SK-N-SH (cell line): Measurements from ENCODE around the gene ZG16B. TPM values are rescaled to one million over a fixed set of nuclear protein-coding genes. Genes with fewer than 3 reads are reported as not detected.

Experiments used
- CTCF ChIA-PET: fragments of 300-600, 350-600 bp; formaldehyde crosslinking; extraction: SDS; loops from one replicate; lab custom pipeline; 2021; lab: Yijun Ruan, JAX
- POLR2A ChIA-PET: fragments of 350-600 bp; sonication (Branson Sonifier 250); formaldehyde crosslinking; extraction: SDS; loops from one replicate; lab custom pipeline; 2020; ENCODE audit warnings: antibody characterized with exemption, inconsistent platforms; lab: Yijun Ruan, JAX
- DNase-seq: peaks from one replicate; pipeline ENCODE4 v3.0.0; 2012
- H2AFZ ChIP-seq: fragments of 200-600 bp; sonication (generic); 2 replicates; pipeline ENCODE4 v1.8.1; 2016; ENCODE audit warnings: antibody characterized with exemption, mild to moderate bottlenecking, low read depth
- H3F3A ChIP-seq: fragments of 200-600 bp; sonication (generic); replicated peaks from 2 replicates; pipeline ENCODE3; 2016; ENCODE audit warnings: antibody characterized with exemption, mild to moderate bottlenecking; ENCODE audit not compliant: insufficient read depth
- H3K27ac ChIP-seq, 2 experiments: fragments of 200-500 bp in 1 of 2; fragments of 200-600 bp in 1 of 2; sonication (Bioruptor generic) in 1 of 2; sonication (generic), shearing (Covaris generic) in 1 of 2; 2 replicates each; pipeline versions ENCODE4 v1.5.1 to v1.6.1; 2014 to 2016; ENCODE audit warnings: low read depth in 2 of 2, inconsistent platforms in 1 of 2, low read length in 1 of 2, mild to moderate bottlenecking in 1 of 2, mixed read lengths in 1 of 2
- H3K27me3 ChIP-seq: fragments of 200-600 bp; sonication (generic), shearing (Covaris generic); 2 replicates; pipeline ENCODE4 v1.6.1; 2016; ENCODE audit warnings: mixed run types; ENCODE audit not compliant: insufficient read depth
- H3K36me3 ChIP-seq, 2 experiments: fragments of 200-500 bp in 1 of 2; fragments of 200-600 bp in 1 of 2; sonication (Bioruptor generic) in 1 of 2; sonication (generic) in 1 of 2; replicated peaks in 1 of 2; 2 replicates each; pipeline versions ENCODE3 to v1.5.1; 2014 to 2016; ENCODE audit warnings: low read length in 1 of 2, mild to moderate bottlenecking in 1 of 2; ENCODE audit not compliant: insufficient read depth in 2 of 2, control insufficient read depth in 1 of 2
- H3K4me1 ChIP-seq, 2 experiments: fragments of 200-500 bp in 1 of 2; fragments of 200-600 bp in 1 of 2; sonication (Bioruptor generic) in 1 of 2; sonication (generic), shearing (Covaris generic) in 1 of 2; 2 replicates each; pipeline versions ENCODE4 v1.5.1 to v1.6.1; 2014 to 2016; ENCODE audit warnings: low read depth in 1 of 2, low read length in 1 of 2, mixed run types in 1 of 2; ENCODE audit not compliant: insufficient read depth in 2 of 2, control insufficient read depth in 1 of 2
- H3K4me2 ChIP-seq: fragments of 200-600 bp; sonication (generic), shearing (Covaris generic); 2 replicates; pipeline ENCODE4 v1.6.1; 2017; ENCODE audit warnings: mixed run types
- H3K4me3 ChIP-seq, 2 experiments: fragments of 200-500 bp in 1 of 2; fragments of 200-600 bp in 1 of 2; sonication (Bioruptor generic) in 1 of 2; sonication (generic), shearing (Covaris generic) in 1 of 2; 2 replicates each; pipeline versions ENCODE4 v1.5.1 to v1.8.1; 2014 to 2016; ENCODE audit warnings: low read depth in 2 of 2, inconsistent platforms in 1 of 2, low read length in 1 of 2, mild to moderate bottlenecking in 1 of 2, mixed read lengths in 1 of 2, moderate library complexity in 1 of 2
- H3K79me2 ChIP-seq: fragments of 200-600 bp; sonication (generic); 2 replicates; pipeline ENCODE4 v1.8.1; 2017; ENCODE audit warnings: mild to moderate bottlenecking; ENCODE audit not compliant: insufficient read depth
- H3K9ac ChIP-seq: fragments of 200-600 bp; sonication (generic); 2 replicates; pipeline ENCODE4 v1.6.1; 2017; ENCODE audit warnings: mixed run types
- H3K9me2 ChIP-seq: fragments of 200-600 bp; sonication (generic); 2 replicates; pipeline ENCODE4 v1.6.1; 2017; ENCODE audit warnings: mixed run types
- H3K9me3 ChIP-seq: fragments of 200-600 bp; sonication (generic); 2 replicates; pipeline ENCODE4 v1.6.1; 2017; ENCODE audit warnings: mixed run types, mild to moderate bottlenecking, moderate library complexity
- H4K20me1 ChIP-seq: fragments of 200-600 bp; sonication (generic); 2 replicates; pipeline ENCODE4 v1.6.1; 2017; ENCODE audit warnings: mild to moderate bottlenecking, mixed run types; ENCODE audit not compliant: insufficient read depth
- CHD2 ChIP-seq: fragments of 150-350 bp; IDR thresholded peaks from 2 replicates; pipeline ENCODE4 v1.6.1; 2018; ENCODE audit warnings: low read length; ENCODE audit not compliant: partially characterized antibody
- ELF1 ChIP-seq: IDR thresholded peaks from 2 replicates; pipeline ENCODE4 v1.4.0; 2012
- FOSL2 ChIP-seq: IDR thresholded peaks from 2 replicates; pipeline ENCODE4 v1.4.0; 2012; ENCODE audit warnings: low read depth, mild to moderate bottlenecking, moderate library complexity, borderline replicate concordance
- FOXM1 ChIP-seq: IDR thresholded peaks from 2 replicates; pipeline ENCODE4 v1.4.0; 2012; ENCODE audit warnings: low read depth, mild to moderate bottlenecking
- JUND ChIP-seq: IDR thresholded peaks from 2 replicates; pipeline ENCODE4 v1.4.0; 2012
- MEF2A ChIP-seq: IDR thresholded peaks from 2 replicates; pipeline ENCODE4 v1.4.0; 2012; ENCODE audit warnings: low read depth, borderline replicate concordance
- NFIC ChIP-seq: IDR thresholded peaks from 2 replicates; pipeline ENCODE4 v1.4.0; 2012; ENCODE audit warnings: borderline replicate concordance
- REST ChIP-seq: IDR thresholded peaks from 2 replicates; pipeline ENCODE4 v1.6.1; 2012; ENCODE audit warnings: mild to moderate bottlenecking, low read depth, low read length, moderate library complexity
- RXRA ChIP-seq: IDR thresholded peaks from 2 replicates; pipeline ENCODE4 v1.4.0; 2012; ENCODE audit warnings: low read depth, mild to moderate bottlenecking, borderline replicate concordance
- SIN3A ChIP-seq: IDR thresholded peaks from 2 replicates; pipeline ENCODE4 v1.6.1; 2012; ENCODE audit warnings: low read depth, mild to moderate bottlenecking, low read length, moderate library complexity, borderline replicate concordance
- SMC3 ChIP-seq: IDR thresholded peaks from 2 replicates; pipeline ENCODE4 v1.6.1; 2012; ENCODE audit warnings: low read depth, low read length, improper control_type of control experiment
- USF1 ChIP-seq: IDR thresholded peaks from 2 replicates; pipeline ENCODE4 v1.4.0; 2012; ENCODE audit warnings: low read depth, borderline replicate concordance
- ZBTB33 ChIP-seq: IDR thresholded peaks from 2 replicates; pipeline ENCODE4 v1.4.0; 2012; ENCODE audit warnings: low read depth, borderline replicate concordance
- WGBS: methylation state at CpG from one replicate; pipeline ENCODE4 v1.1.6; 2017; ENCODE audit warnings: low lambda C conversion rate; 5-methylcytosine and 5-hydroxymethylcytosine counted together
- polyA plus RNA-seq, 3 experiments: library from polyadenylated mRNA; depleted of rRNA; stranded (reverse); fragments of >200 nt; gene quantifications; 2 replicates each; pipeline ENCODE4 v1.2.3, GENCODE V29; 2012

The ZG16B gene
- polyA plus RNA-seq, 1 of the 3 experiments (the other 2 are of a cell fraction), result 0.26 TPM

- Histone ChIP-seq H3K4me1 (peaks cover under 1 to 5% of the 10 kb centered on the region in 2 experiments; a peak in 1 of 4 replicates), H3F3A (no peaks in the 10 kb centered on the region), H3K4me3 (no peak overlapping the region), H4K20me1 (no peaks in the 10 kb centered on the region), H3K4me2 (no peak overlapping the region), H3K79me2 (no peaks in the 10 kb centered on the region), H3K9me3 (no peaks in the 10 kb centered on the region), H3K36me3 (no peaks in the 10 kb centered on the region), H3K27me3 (no peaks in the 10 kb centered on the region), H3K9ac (no peak overlapping the region), H3K9me2 (no peaks in the 10 kb centered on the region), H3K27ac (no peak overlapping the region), H2AFZ (no peak overlapping the region)
- WGBS, result 86% methylated on average over 10 of the region's 15 CpGs
- TF ChIP-seq JUND (no peak), RXRA (no peak), MEF2A (no peak), FOSL2 (no peak), ELF1 (no peak), REST (no peak), FOXM1 (no peak), USF1 (no peak), NFIC (no peak)
- ChIA-PET POLR2A (no interaction called here), CTCF (interaction anchor here (0.6 to 2.0 kb wide), 4 partner anchors 17 to 85 kb away, joined by 3 to 8 read pairs (median 4); no protein-coding TSS in a partner anchor)
- DNase-seq, result no peak
These were observed 46.3 kb upstream of the ZG16B start for GRCh38 chr16:2783581-2784357.

GRCh38 chr16:2784358-2785100, 45.6 kb upstream of the ZG16B start:
- H3K9me2 ChIP-seq, result no peaks in the 10 kb centered on the region
- WGBS, result 93% methylated on average over 7 of the region's 15 CpGs
- H3K9me3 ChIP-seq, result no peaks in the 10 kb centered on the region
- no peaks in the 10 kb centered on the region for H3K36me3 ChIP-seq
- H3K79me2 ChIP-seq, result no peaks in the 10 kb centered on the region
- no peak overlapping the region for H3K27ac ChIP-seq
- no peaks in the 10 kb centered on the region for H3K27me3 ChIP-seq
- ChIA-PET POLR2A (no interaction called here), CTCF (interaction anchor here (0.6 to 2.0 kb wide), 5 partner anchors 8 to 84 kb away, joined by 3 to 8 read pairs (median 3); no protein-coding TSS in a partner anchor)
- H3K4me3 ChIP-seq, result no peak overlapping the region
- no peak for DNase-seq
- no peaks in the 10 kb centered on the region; a peak in 1 of 4 replicates for H3K4me1 ChIP-seq
- TF ChIP-seq SMC3 (no peak), SIN3A (no peak), ZBTB33 (no peak), CHD2 (no peak)
- no peak overlapping the region for H2AFZ ChIP-seq
- no peaks in the 10 kb centered on the region for H4K20me1 ChIP-seq
- no peak overlapping the region for H3K4me2 ChIP-seq
- no peaks in the 10 kb centered on the region for H3F3A ChIP-seq
- H3K9ac ChIP-seq, result no peak overlapping the region
